Activated CD8-positive, alpha-beta T cell treated with anti-CD3 and anti-CD28 coated beads for 36 hours (primary cell): ENCODE measurements around the gene LRP1B. TPM values are rescaled to one million over a fixed set of nuclear protein-coding genes. Genes with fewer than 3 reads are reported as not detected.

Experiments used
- ATAC-seq: fragments of 200-7000 bp; cut with Tn5 transposase; one replicate; pipeline ENCODE4 v1.10.0; 2021; ENCODE audit warnings: mild to moderate bottlenecking, moderate library complexity
- CTCF ChIA-PET: fragments of 350-600 bp; sonication (Branson Sonifier 250); formaldehyde crosslinking; loops from one replicate; lab custom pipeline; 2021; ENCODE audit warnings: antibody characterized with exemption; lab: Charles Lee
- POLR2A ChIA-PET: fragments of 350-600 bp; sonication (Branson Sonifier 250); formaldehyde crosslinking; loops from one replicate; lab custom pipeline; 2021; ENCODE audit warnings: antibody characterized with exemption; lab: Charles Lee
- DNase-seq: peaks from one replicate; pipeline ENCODE4 v3.0.0-alpha.2; 2020
- H3K27ac Mint-ChIP-seq: one replicate; pipeline ENCODE4 v1.8.0; 2021; ENCODE audit warnings: mild to moderate bottlenecking, mixed read lengths
- H3K27me3 Mint-ChIP-seq: one replicate; pipeline ENCODE4 v1.8.0; 2021; ENCODE audit warnings: mixed read lengths
- H3K36me3 Mint-ChIP-seq: one replicate; pipeline ENCODE4 v1.8.0; 2021; ENCODE audit warnings: low read depth, mixed read lengths
- H3K4me1 Mint-ChIP-seq: one replicate; pipeline ENCODE4 v1.8.0; 2021; ENCODE audit warnings: low read depth, mixed read lengths
- H3K4me3 Mint-ChIP-seq: one replicate; pipeline ENCODE4 v1.8.0; 2021; ENCODE audit warnings: mild to moderate bottlenecking, moderate library complexity, mixed read lengths
- H3K9me3 Mint-ChIP-seq: one replicate; pipeline ENCODE4 v1.8.0; 2021; ENCODE audit warnings: mixed read lengths
- intact Hi-C: fragments of 100-400 bp; cut with micrococcal nuclease; formaldehyde crosslinking; loops from one replicate; pipeline ENCODE4 v1.10.0; 2022
- total RNA-seq, 2 experiments: library from RNA; stranded (reverse); gene quantifications; one replicate each; pipeline ENCODE4 v1.2.3, GENCODE V29; 2021
- TF ChIP-seq, protein P1 (sequence below): fragments of 200-600 bp; IDR thresholded peaks from one replicate; pipeline ENCODE4 v1.8.0; 2022; ENCODE audit warnings: antibody characterized with exemption, mild to moderate bottlenecking

The LRP1B gene
- total RNA-seq, 2 experiments from 2014 or later, result not detected

DNA sequence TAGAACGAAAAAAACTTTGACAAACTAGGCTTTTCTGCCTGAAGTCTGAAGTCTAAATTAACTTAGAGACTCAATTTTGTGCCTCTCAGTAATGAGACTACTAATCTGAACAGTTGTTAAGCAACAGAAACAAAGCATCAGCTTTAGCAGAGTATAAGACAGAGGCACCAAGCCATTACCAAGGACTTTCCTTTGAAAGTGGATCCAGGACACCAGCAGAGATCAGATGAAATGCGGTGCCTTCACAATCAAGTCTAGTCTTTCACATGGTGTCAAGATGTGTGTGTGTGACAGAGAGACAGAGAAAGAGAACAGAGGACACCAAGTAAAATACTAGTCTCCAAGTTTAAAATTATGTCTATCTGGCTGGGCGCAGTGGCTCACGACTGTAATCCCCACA is 1502.9 kb downstream of the LRP1B start:
- Mint-ChIP-seq H3K9me3 (peaks cover 22% of the 10 kb centered on the region), H3K27ac (no peak overlapping the region), H3K4me1 (no peaks in the 10 kb centered on the region), H3K36me3 (no peaks in the 10 kb centered on the region), H3K27me3 (no peaks in the 10 kb centered on the region), H3K4me3 (no peak overlapping the region)
- TF ChIP-seq, protein P1, sequence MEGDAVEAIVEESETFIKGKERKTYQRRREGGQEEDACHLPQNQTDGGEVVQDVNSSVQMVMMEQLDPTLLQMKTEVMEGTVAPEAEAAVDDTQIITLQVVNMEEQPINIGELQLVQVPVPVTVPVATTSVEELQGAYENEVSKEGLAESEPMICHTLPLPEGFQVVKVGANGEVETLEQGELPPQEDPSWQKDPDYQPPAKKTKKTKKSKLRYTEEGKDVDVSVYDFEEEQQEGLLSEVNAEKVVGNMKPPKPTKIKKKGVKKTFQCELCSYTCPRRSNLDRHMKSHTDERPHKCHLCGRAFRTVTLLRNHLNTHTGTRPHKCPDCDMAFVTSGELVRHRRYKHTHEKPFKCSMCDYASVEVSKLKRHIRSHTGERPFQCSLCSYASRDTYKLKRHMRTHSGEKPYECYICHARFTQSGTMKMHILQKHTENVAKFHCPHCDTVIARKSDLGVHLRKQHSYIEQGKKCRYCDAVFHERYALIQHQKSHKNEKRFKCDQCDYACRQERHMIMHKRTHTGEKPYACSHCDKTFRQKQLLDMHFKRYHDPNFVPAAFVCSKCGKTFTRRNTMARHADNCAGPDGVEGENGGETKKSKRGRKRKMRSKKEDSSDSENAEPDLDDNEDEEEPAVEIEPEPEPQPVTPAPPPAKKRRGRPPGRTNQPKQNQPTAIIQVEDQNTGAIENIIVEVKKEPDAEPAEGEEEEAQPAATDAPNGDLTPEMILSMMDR, result no peak
- intact Hi-C loops, result no loop called here
- CTCF ChIA-PET, result no interaction called here
- POLR2A ChIA-PET, result no interaction called here
- ATAC-seq, result no peak
- no peak for DNase-seq

- ChIA-PET POLR2A (no interaction called here), CTCF (no interaction called here)
- no peak for DNase-seq
- no peaks in the 10 kb centered on the region for H3K36me3 Mint-ChIP-seq
- TF ChIP-seq, protein P1, result no peak
- H3K27me3 Mint-ChIP-seq, result no peaks in the 10 kb centered on the region
- intact Hi-C loops, result no loop called here
- no peak for ATAC-seq
- no peak overlapping the region for H3K27ac Mint-ChIP-seq
- no peaks in the 10 kb centered on the region for H3K4me1 Mint-ChIP-seq
- H3K4me3 Mint-ChIP-seq, result no peak overlapping the region
- peaks cover 22% of the 10 kb centered on the region for H3K9me3 Mint-ChIP-seq
Observed at GRCh38 chr2:140627136-140627535, 1503.7 kb downstream of the LRP1B start.

DNA sequence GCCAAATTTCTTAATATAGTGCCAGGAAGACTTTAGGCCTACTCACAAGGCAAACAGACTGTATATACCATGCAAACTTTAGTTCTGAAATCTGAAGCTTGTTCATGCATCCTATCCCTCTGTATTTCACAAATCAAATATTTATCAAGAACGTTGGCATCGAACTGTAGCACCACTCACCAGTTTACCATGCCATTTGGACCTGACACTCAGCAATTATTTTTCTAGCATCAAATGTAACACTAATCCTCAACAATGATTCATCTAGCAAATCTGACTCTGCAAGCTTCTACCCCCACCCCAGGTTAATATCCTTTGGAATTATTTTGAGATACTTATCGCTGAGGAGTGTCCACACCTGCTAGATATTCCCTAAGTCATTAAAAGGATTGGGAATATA is 1506.6 kb downstream of the LRP1B start:
- ATAC-seq (no peak), DNase-seq (no peak)
- H3K4me1 Mint-ChIP-seq, result no peaks in the 10 kb centered on the region
- CTCF ChIA-PET, result no interaction called here
- intact Hi-C loops, result no loop called here
- peaks cover 17% of the 10 kb centered on the region for H3K9me3 Mint-ChIP-seq
- H3K27me3 Mint-ChIP-seq, result no peaks in the 10 kb centered on the region
- H3K27ac Mint-ChIP-seq, result no peak overlapping the region
- H3K36me3 Mint-ChIP-seq, result no peaks in the 10 kb centered on the region
- no peak overlapping the region for H3K4me3 Mint-ChIP-seq
- POLR2A ChIA-PET, result no interaction called here
- TF ChIP-seq, protein P1, result no peak

- ChIA-PET POLR2A (no interaction called here), CTCF (no interaction called here)
- Mint-ChIP-seq H3K27me3 (no peaks in the 10 kb centered on the region), H3K4me1 (no peaks in the 10 kb centered on the region), H3K36me3 (no peaks in the 10 kb centered on the region), H3K9me3 (peaks cover 13% of the 10 kb centered on the region), H3K4me3 (no peak overlapping the region), H3K27ac (no peak overlapping the region)
- TF ChIP-seq, protein P1, result no peak
- no peak for DNase-seq
- intact Hi-C loops, result no loop called here
- no peak for ATAC-seq
Observed at GRCh38 chr2:140621583-140622362, 1509.0 kb downstream of the LRP1B start.

DNA sequence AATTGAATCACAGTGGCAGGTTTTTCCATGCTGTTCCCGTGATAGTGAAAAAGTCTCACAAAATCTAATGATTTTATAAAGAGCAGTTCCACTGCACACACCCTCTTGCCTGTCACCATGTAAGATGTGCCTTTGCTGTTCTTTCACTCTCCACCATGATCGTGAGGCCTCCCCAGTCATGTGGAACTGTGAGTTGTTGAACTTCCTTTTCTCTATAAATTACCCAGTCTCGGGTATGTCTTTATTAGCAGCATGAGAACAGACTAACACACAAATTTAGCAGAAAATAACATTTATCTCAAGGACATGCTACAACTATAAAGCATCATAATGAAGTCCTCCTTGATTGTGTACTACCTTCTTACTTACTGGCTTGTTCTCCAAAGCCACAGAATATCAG is 1526.0 kb downstream of the LRP1B start:
- Mint-ChIP-seq H3K4me3 (no peak overlapping the region), H3K4me1 (no peaks in the 10 kb centered on the region), H3K36me3 (no peaks in the 10 kb centered on the region), H3K9me3 (peaks cover 5% of the 10 kb centered on the region), H3K27ac (no peak overlapping the region), H3K27me3 (no peaks in the 10 kb centered on the region)
- TF ChIP-seq, protein P1, result no peak
- ATAC-seq (no peak), DNase-seq (no peak)
- intact Hi-C loops, result no loop called here
- ChIA-PET POLR2A (no interaction called here), CTCF (no interaction called here)
